ENCODE data around the gene POU2F1.

The POU2F1 gene

DNA sequence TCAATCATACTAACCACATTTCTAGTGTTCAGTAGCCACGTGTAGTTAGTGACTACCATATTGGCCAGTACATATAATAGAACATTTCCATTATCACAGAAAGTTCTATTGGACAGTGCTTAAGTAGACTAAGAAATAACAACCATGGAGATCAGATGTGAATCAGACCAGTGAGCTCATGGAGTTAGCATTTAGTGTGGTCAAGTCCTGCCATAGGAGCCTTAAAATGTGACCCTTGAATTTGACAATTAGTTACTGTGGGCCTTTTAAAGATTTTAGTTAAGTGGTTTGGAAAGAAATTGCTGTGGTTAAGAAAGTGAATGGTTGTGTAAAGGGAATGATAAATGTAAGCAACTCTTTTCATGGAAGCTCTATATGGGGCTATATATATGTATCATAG lies 123.4 kb downstream of the POU2F1 start:
- TF ChIP-seq EZH2 (IDR thresholded peaks at IDR 0.05) (no peak), POLR2AphosphoS5 (IDR thresholded peaks at IDR 0.05; ENCODE audit: borderline replicate concordance, low read depth, low read length) (no peak), FOXP2 (optimal IDR thresholded peaks at IDR 0.05; ENCODE audit: control extremely low read depth, extremely low read length, insufficient read depth) (no peak)
- Histone ChIP-seq H3K4me3 (no peak overlapping the region), H3K9ac (ENCODE audit: insufficient read length) (no peak overlapping the region), H3K36me3 (ENCODE audit: insufficient read depth, low read length) (no peaks in the 10 kb centered on the region), H3K9me3 (ENCODE audit: low read depth, low read length) (no peaks in the 10 kb centered on the region), H3K27ac (no peak overlapping the region)
- no peak for DNase-seq (ENCODE audit: low read depth, low spot score)

- DNase-seq (ENCODE audit: low read depth, low spot score) = no peak
- Histone ChIP-seq H3K9me3 (ENCODE audit: low read depth, low read length) (no peaks in the 10 kb centered on the region), H3K9ac (ENCODE audit: insufficient read length) (no peak overlapping the region), H3K4me3 (no peak overlapping the region), H3K27ac (no peak overlapping the region), H3K36me3 (ENCODE audit: insufficient read depth, low read length) (no peaks in the 10 kb centered on the region)
- TF ChIP-seq POLR2AphosphoS5 (IDR thresholded peaks at IDR 0.05; ENCODE audit: borderline replicate concordance, low read depth, low read length) = no peak
- no peak for TF ChIP-seq EZH2 (IDR thresholded peaks at IDR 0.05)
- no peak for TF ChIP-seq FOXP2 (optimal IDR thresholded peaks at IDR 0.05; ENCODE audit: control extremely low read depth, extremely low read length, insufficient read depth)
These were observed 124.1 kb downstream of the POU2F1 start for GRCh38 chr1:167344615-167345385.

GRCh38 chr1:167345386-167345733 lies 124.7 kb downstream of the POU2F1 start:
- Histone ChIP-seq H3K27ac (no peak overlapping the region), H3K4me3 (no peak overlapping the region), H3K9ac (ENCODE audit: insufficient read length) (no peak overlapping the region), H3K9me3 (ENCODE audit: low read depth, low read length) (no peaks in the 10 kb centered on the region), H3K36me3 (ENCODE audit: insufficient read depth, low read length) (no peaks in the 10 kb centered on the region)
- TF ChIP-seq POLR2AphosphoS5 (IDR thresholded peaks at IDR 0.05; ENCODE audit: borderline replicate concordance, low read depth, low read length) (no peak), EZH2 (IDR thresholded peaks at IDR 0.05) (no peak), FOXP2 (optimal IDR thresholded peaks at IDR 0.05; ENCODE audit: control extremely low read depth, extremely low read length, insufficient read depth) (no peak)
- DNase-seq (ENCODE audit: low read depth, low spot score) = no peak

DNA sequence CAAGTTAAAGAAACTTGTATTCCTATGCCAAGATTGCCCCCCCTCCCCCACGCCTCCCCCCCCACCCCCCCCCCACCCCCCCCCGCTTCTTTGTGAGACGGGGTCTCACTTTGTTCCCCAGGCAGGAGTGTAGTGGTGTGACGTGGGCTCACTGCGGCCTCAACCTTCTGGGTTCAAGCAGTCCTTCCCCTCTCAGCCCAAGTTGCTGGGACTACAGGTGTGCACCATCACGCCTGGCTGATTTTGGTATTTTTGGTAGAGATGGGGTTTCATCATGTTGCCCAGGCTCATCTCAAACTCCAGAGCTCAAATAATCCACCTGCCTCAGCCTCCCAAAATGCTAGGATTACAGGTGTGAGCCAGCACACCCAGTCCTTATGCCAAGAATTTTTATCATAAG lies 136.6 kb downstream of the POU2F1 start:
- H3K4me3 ChIP-seq = no peak overlapping the region
- H3K36me3 ChIP-seq (ENCODE audit: insufficient read depth, low read length) = 0 out of 2 replicates have a peak, but pooled peaks cover 3% of the 10 kb centered on the region
- H3K9me3 ChIP-seq (ENCODE audit: low read depth, low read length) = 0 out of 2 replicates have a peak, but pooled peaks cover 4% of the 10 kb centered on the region
- no peak overlapping the region for H3K9ac ChIP-seq (ENCODE audit: insufficient read length)
- TF ChIP-seq EZH2 (IDR thresholded peaks at IDR 0.05) (no peak), FOXP2 (optimal IDR thresholded peaks at IDR 0.05; ENCODE audit: control extremely low read depth, extremely low read length, insufficient read depth) (no peak), POLR2AphosphoS5 (IDR thresholded peaks at IDR 0.05; ENCODE audit: borderline replicate concordance, low read depth, low read length) (no peak)
- DNase-seq (ENCODE audit: low read depth, low spot score) = no peak
- H3K27ac ChIP-seq = no peak overlapping the region

DNA sequence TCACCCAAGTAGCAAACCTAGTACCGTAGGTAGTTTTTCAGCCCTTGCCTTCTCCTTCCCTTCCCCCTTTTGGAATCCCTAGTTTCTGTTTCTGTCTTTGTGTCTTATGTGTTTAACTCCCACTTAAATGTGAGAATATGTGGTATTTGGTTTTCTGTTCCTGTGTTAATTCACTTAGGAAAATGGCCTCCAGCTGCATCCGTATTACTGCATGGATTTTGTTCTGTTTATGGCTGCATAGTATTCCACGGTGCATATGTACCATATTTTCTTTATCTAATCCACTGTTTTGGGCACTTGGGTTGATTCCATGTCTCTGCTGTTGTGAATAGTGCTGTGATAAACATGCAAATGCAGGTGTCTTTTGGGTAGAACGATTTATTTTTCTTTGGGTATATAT lies 138.6 kb downstream of the POU2F1 start:
- Histone ChIP-seq H3K27ac (no peak overlapping the region), H3K9ac (ENCODE audit: insufficient read length) (no peak overlapping the region), H3K36me3 (ENCODE audit: insufficient read depth, low read length) (0 out of 2 replicates have a peak, but pooled peaks cover 3% of the 10 kb centered on the region), H3K4me3 (no peak overlapping the region), H3K9me3 (ENCODE audit: low read depth, low read length) (0 out of 2 replicates have a peak, but pooled peaks cover 4% of the 10 kb centered on the region)
- no peak for TF ChIP-seq POLR2AphosphoS5 (IDR thresholded peaks at IDR 0.05; ENCODE audit: borderline replicate concordance, low read depth, low read length)
- TF ChIP-seq EZH2 (IDR thresholded peaks at IDR 0.05) = no peak
- TF ChIP-seq FOXP2 (optimal IDR thresholded peaks at IDR 0.05; ENCODE audit: control extremely low read depth, extremely low read length, insufficient read depth) = no peak
- no peak for DNase-seq (ENCODE audit: low read depth, low spot score)

GRCh38 chr1:167360120-167360519 lies 139.4 kb downstream of the POU2F1 start:
- Histone ChIP-seq H3K9me3 (ENCODE audit: low read depth, low read length) (0 out of 2 replicates have a peak, but pooled peaks cover 4% of the 10 kb centered on the region), H3K36me3 (ENCODE audit: insufficient read depth, low read length) (0 out of 2 replicates have a peak, but pooled peaks cover 3% of the 10 kb centered on the region), H3K9ac (ENCODE audit: insufficient read length) (no peak overlapping the region), H3K27ac (no peak overlapping the region), H3K4me3 (no peak overlapping the region)
- TF ChIP-seq FOXP2 (optimal IDR thresholded peaks at IDR 0.05; ENCODE audit: control extremely low read depth, extremely low read length, insufficient read depth) = no peak
- TF ChIP-seq EZH2 (IDR thresholded peaks at IDR 0.05) = no peak
- no peak for TF ChIP-seq POLR2AphosphoS5 (IDR thresholded peaks at IDR 0.05; ENCODE audit: borderline replicate concordance, low read depth, low read length)
- no peak for DNase-seq (ENCODE audit: low read depth, low spot score)

- TF ChIP-seq EZH2 (IDR thresholded peaks at IDR 0.05) = no peak
- no peak for TF ChIP-seq POLR2AphosphoS5 (IDR thresholded peaks at IDR 0.05; ENCODE audit: borderline replicate concordance, low read depth, low read length)
- no peak for TF ChIP-seq FOXP2 (optimal IDR thresholded peaks at IDR 0.05; ENCODE audit: control extremely low read depth, extremely low read length, insufficient read depth)
- Histone ChIP-seq H3K4me3 (no peak overlapping the region), H3K9me3 (ENCODE audit: low read depth, low read length) (0 out of 2 replicates have a peak, but pooled peaks cover 4% of the 10 kb centered on the region), H3K27ac (no peak overlapping the region), H3K9ac (ENCODE audit: insufficient read length) (no peak overlapping the region), H3K36me3 (ENCODE audit: insufficient read depth, low read length) (no peaks in the 10 kb centered on the region)
- DNase-seq (ENCODE audit: low read depth, low spot score) = no peak
These were observed 142.0 kb downstream of the POU2F1 start for GRCh38 chr1:167362638-167363037.

- TF ChIP-seq EZH2 (IDR thresholded peaks at IDR 0.05) (no peak), POLR2AphosphoS5 (IDR thresholded peaks at IDR 0.05; ENCODE audit: borderline replicate concordance, low read depth, low read length) (no peak), FOXP2 (optimal IDR thresholded peaks at IDR 0.05; ENCODE audit: control extremely low read depth, extremely low read length, insufficient read depth) (no peak)
- Histone ChIP-seq H3K4me3 (no peak overlapping the region), H3K27ac (peak overlapping the region; percentile 55; the same call in 1 of the 2 replicates), H3K9me3 (ENCODE audit: low read depth, low read length) (no peaks in the 10 kb centered on the region), H3K36me3 (ENCODE audit: insufficient read depth, low read length) (no peaks in the 10 kb centered on the region), H3K9ac (ENCODE audit: insufficient read length) (no peak overlapping the region)
- DNase-seq (ENCODE audit: low read depth, low spot score) = peak; percentile 28
These were observed 144.1 kb downstream of the POU2F1 start for GRCh38 chr1:167364826-167365225.

Data from SK-N-MC (cell line).